ENCODE data around the gene MATN1. TPM values are rescaled to one million over a fixed set of nuclear protein-coding genes. Genes with fewer than 3 reads are reported as not detected.

MATN1 gene, protein sequence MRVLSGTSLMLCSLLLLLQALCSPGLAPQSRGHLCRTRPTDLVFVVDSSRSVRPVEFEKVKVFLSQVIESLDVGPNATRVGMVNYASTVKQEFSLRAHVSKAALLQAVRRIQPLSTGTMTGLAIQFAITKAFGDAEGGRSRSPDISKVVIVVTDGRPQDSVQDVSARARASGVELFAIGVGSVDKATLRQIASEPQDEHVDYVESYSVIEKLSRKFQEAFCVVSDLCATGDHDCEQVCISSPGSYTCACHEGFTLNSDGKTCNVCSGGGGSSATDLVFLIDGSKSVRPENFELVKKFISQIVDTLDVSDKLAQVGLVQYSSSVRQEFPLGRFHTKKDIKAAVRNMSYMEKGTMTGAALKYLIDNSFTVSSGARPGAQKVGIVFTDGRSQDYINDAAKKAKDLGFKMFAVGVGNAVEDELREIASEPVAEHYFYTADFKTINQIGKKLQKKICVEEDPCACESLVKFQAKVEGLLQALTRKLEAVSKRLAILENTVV
- 0.32 and 0.47 TPM in 2 replicates for total RNA-seq (2022)
- percentile 13 among the genes with signal in this experiment for Bru-seq, nascent RNA
- BruChase-seq, experiment 1, labeled RNA remaining after a 6-hour chase = percentile 15 among the genes with signal in this experiment
- BruChase-seq, experiment 2, labeled RNA remaining after a 2-hour chase = percentile 13 among the genes with signal in this experiment
- long read RNA-seq = 0 reads

DNA sequence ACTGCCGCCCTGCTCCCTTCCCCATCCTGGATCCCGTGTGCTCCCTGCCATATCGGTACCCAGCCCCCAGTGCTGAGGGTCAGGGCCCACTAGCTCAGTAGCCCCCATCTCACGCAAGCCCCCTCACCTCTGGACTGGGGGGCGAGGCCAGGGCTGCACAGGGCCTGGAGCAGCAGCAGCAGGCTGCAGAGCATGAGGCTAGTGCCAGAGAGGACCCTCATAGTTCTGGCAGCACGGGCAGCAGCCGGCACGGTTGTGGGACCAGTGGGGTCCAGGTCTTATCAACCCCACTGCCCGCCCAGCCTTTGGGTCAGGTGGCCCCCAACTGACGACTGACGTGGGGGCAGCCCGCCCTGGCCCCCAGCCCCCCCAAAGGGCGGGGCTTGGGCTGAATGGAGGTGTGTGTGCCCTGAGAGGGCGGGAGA is at the start of gene MATN1:
Gene MATN1, minus strand, starts transcription at position 255 of the 425 bp plus-strand sequence. Its CDS starts 34 bp downstream, at position 221.
- no peaks in the 10 kb centered on the region for H3K4me1 Mint-ChIP-seq (ENCODE audit: insufficient read depth, unreplicated experiment)
- TF ChIP-seq, protein P1, sequence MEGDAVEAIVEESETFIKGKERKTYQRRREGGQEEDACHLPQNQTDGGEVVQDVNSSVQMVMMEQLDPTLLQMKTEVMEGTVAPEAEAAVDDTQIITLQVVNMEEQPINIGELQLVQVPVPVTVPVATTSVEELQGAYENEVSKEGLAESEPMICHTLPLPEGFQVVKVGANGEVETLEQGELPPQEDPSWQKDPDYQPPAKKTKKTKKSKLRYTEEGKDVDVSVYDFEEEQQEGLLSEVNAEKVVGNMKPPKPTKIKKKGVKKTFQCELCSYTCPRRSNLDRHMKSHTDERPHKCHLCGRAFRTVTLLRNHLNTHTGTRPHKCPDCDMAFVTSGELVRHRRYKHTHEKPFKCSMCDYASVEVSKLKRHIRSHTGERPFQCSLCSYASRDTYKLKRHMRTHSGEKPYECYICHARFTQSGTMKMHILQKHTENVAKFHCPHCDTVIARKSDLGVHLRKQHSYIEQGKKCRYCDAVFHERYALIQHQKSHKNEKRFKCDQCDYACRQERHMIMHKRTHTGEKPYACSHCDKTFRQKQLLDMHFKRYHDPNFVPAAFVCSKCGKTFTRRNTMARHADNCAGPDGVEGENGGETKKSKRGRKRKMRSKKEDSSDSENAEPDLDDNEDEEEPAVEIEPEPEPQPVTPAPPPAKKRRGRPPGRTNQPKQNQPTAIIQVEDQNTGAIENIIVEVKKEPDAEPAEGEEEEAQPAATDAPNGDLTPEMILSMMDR (IDR thresholded peaks at IDR 0.05; ENCODE audit: unreplicated experiment) = no peak
- no TSS peak for BruUV-seq (replicated peaks)
- H3K4me3 Mint-ChIP-seq (ENCODE audit: unreplicated experiment) = no peak within 1 kb of the TSS
- H3K9me3 Mint-ChIP-seq (ENCODE audit: unreplicated experiment) = no peaks in the 10 kb centered on the region
- peaks cover 37% of the 10 kb centered on the region for H3K36me3 Mint-ChIP-seq (ENCODE audit: insufficient read depth, unreplicated experiment)
- H3K27ac Mint-ChIP-seq (ENCODE audit: low read depth, unreplicated experiment) = no peak within 1 kb of the TSS
- ChIA-PET CTCF (interaction anchor here (1.3 to 12.8 kb wide), 3 partner anchors 57 to 188 kb away, joined by 5 to 198 read pairs (median 11); no protein-coding TSS in a partner anchor), POLR2A (no interaction called here)
- no peaks in the 10 kb centered on the region for H3K27me3 Mint-ChIP-seq (ENCODE audit: insufficient read depth, unreplicated experiment)
- no peak for DNase-seq (ENCODE audit: unreplicated experiment)
- intact Hi-C loops (cut with micrococcal nuclease) = no loop called here

DNA sequence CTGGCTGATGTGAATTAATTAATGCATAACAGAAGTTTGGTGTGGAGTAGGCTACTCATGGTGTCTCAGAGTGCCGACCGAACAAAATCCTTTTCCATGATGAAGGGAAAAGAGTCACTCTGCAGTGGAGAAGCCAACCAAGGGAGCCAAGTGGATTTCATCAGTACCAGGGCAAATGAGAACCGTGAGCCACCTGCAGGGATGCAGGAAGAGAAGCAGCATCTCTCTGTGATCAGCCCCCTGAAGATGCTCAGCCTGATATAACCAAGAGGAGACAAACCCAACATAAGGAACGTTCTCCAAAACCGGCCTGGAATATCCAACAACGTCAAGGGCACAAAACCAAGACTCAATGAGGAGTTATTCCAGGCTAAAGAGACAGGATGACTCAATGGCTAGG is 47.6 kb upstream of the MATN1 start:
- POLR2A ChIA-PET = interaction anchor here (0.6 to 1.4 kb wide), 5 partner anchors 10 to 1531 kb away, joined by 3 to 6 read pairs (median 3); no protein-coding TSS in a partner anchor
- H3K9me3 Mint-ChIP-seq (ENCODE audit: unreplicated experiment) = no peaks in the 10 kb centered on the region
- H3K27me3 Mint-ChIP-seq (ENCODE audit: insufficient read depth, unreplicated experiment) = no peaks in the 10 kb centered on the region
- H3K4me1 Mint-ChIP-seq (ENCODE audit: insufficient read depth, unreplicated experiment) = peaks cover 4% of the 10 kb centered on the region
- no peak for DNase-seq (ENCODE audit: unreplicated experiment)
- peaks cover 50% of the 10 kb centered on the region for H3K36me3 Mint-ChIP-seq (ENCODE audit: insufficient read depth, unreplicated experiment)
- BruUV-seq (replicated peaks) = no TSS peak
- intact Hi-C loops (cut with micrococcal nuclease) = no loop called here
- H3K4me3 Mint-ChIP-seq (ENCODE audit: unreplicated experiment) = no peak overlapping the region
- CTCF ChIA-PET = interaction anchor here (0.6 to 0.7 kb wide), 2 partner anchors 19 to 32 kb away, joined by 3 read pairs; no protein-coding TSS in a partner anchor
- H3K27ac Mint-ChIP-seq (ENCODE audit: low read depth, unreplicated experiment) = no peak overlapping the region
- TF ChIP-seq, protein P1 (IDR thresholded peaks at IDR 0.05; ENCODE audit: unreplicated experiment) = no peak

GRCh38 chr1:30770150-30770549 is 46.8 kb upstream of the MATN1 start:
- TF ChIP-seq, protein P1 (IDR thresholded peaks at IDR 0.05; ENCODE audit: unreplicated experiment) = no peak
- Mint-ChIP-seq H3K4me1 (ENCODE audit: insufficient read depth, unreplicated experiment) (peaks cover 4% of the 10 kb centered on the region), H3K27ac (ENCODE audit: low read depth, unreplicated experiment) (no peak overlapping the region), H3K9me3 (ENCODE audit: unreplicated experiment) (no peaks in the 10 kb centered on the region), H3K36me3 (ENCODE audit: insufficient read depth, unreplicated experiment) (peaks cover 44% of the 10 kb centered on the region), H3K27me3 (ENCODE audit: insufficient read depth, unreplicated experiment) (no peaks in the 10 kb centered on the region), H3K4me3 (ENCODE audit: unreplicated experiment) (no peak overlapping the region)
- ChIA-PET POLR2A (interaction anchor here (0.6 to 0.8 kb wide), 2 partner anchors 14 to 45 kb away, joined by 3 to 4 read pairs; no protein-coding TSS in a partner anchor), CTCF (interaction anchor here (0.7 kb wide), 1 partner anchor 10 kb away, joined by 3 read pairs; no protein-coding TSS in a partner anchor)
- no peak for DNase-seq (ENCODE audit: unreplicated experiment)
- BruUV-seq (replicated peaks) = no TSS peak
- intact Hi-C loops (cut with micrococcal nuclease) = no loop called here
